Endothelial cell of umbilical vein (primary cell): ENCODE results near the gene ADNP. TPM values are rescaled to one million over a fixed set of nuclear protein-coding genes. Genes with fewer than 3 reads are reported as not detected.

Experiments
- BruUV-seq: library from RNA; stranded (reverse); fragments of 400-500 nt; replicated peaks from 2 replicates; lab custom pipeline; 2021; lab: Mats Ljungman, UMichigan
- CTCF ChIA-PET: fragments of 300-600, 350-600 bp; sonication (Branson Sonifier 250); formaldehyde crosslinking; loops from one replicate; lab custom pipeline; 2021; ENCODE audit warnings: antibody characterized with exemption, inconsistent platforms; lab: Charles Lee
- POLR2A ChIA-PET: fragments of 300-600, 350-600 bp; sonication (Branson Sonifier 250); formaldehyde crosslinking; loops from one replicate; lab custom pipeline; 2021; ENCODE audit warnings: antibody characterized with exemption, inconsistent platforms; lab: Charles Lee
- DNase-seq: peaks from one replicate; pipeline ENCODE4 v3.0.0-alpha.2; 2011; ENCODE audit warnings: low read depth, low spot score
- FAIRE-seq: peaks from 2 replicates; lab custom pipeline; 2011; peaks lifted over from hg19 to GRCh38; lab: Jason Lieb, UNC
- H2AFZ ChIP-seq: 2 replicates; pipeline ENCODE4 v1.6.0; 2012; ENCODE audit warnings: low read depth, low read length, control low read depth, inconsistent platforms
- H3K27ac ChIP-seq: 2 replicates; pipeline ENCODE4 v1.5.1; 2011; ENCODE audit warnings: low read depth, mild to moderate bottlenecking, control low read depth, low read length, moderate library complexity; ENCODE audit not compliant: insufficient read depth
- H3K27me3 ChIP-seq, 2 experiments: 2 replicates each; pipeline versions ENCODE4 v1.6.0 to v1.6.1; 2011; ENCODE audit warnings: low read length in 2 of 2, mixed read lengths in 1 of 2; ENCODE audit not compliant: control insufficient read depth in 2 of 2, insufficient read depth in 2 of 2
- H3K36me3 ChIP-seq, 2 experiments: 2 replicates in 1 of 2; 3 replicates in 1 of 2; pipeline ENCODE4 v1.5.1; 2011; ENCODE audit warnings: low read length in 2 of 2, mild to moderate bottlenecking in 1 of 2, moderate library complexity in 1 of 2; ENCODE audit not compliant: control insufficient read depth in 2 of 2, insufficient read depth in 2 of 2; ENCODE audit errors: extremely low read depth in 1 of 2
- H3K4me1 ChIP-seq: 3 replicates; pipeline ENCODE4 v1.5.1; 2011; ENCODE audit warnings: mild to moderate bottlenecking, low read length; ENCODE audit not compliant: control insufficient read depth, insufficient read depth; ENCODE audit errors: extremely low read depth
- H3K4me2 ChIP-seq: 2 replicates; pipeline ENCODE4 v1.6.1; 2011; ENCODE audit warnings: low read length, control low read depth, mixed read lengths; ENCODE audit not compliant: insufficient read depth
- H3K4me3 ChIP-seq, 3 experiments: fragments of 200-600 bp in 1 of 3; sonication (generic), shearing (Covaris generic) in 1 of 3; replicated peaks in 1 of 3; 2 replicates each; pipeline ENCODE4 v1.5.1; 2011 to 2016; ENCODE audit warnings: control low read depth in 3 of 3, low read length in 3 of 3, mild to moderate bottlenecking in 2 of 3, inconsistent platforms in 1 of 3, low read depth in 1 of 3, moderate library complexity in 1 of 3; ENCODE audit not compliant: insufficient read depth in 1 of 3
- H3K79me2 ChIP-seq: 2 replicates; pipeline ENCODE4 v1.6.0; 2012; ENCODE audit warnings: low read length, inconsistent platforms; ENCODE audit not compliant: control insufficient read depth, insufficient read depth
- H3K9ac ChIP-seq: replicated peaks from 2 replicates; pipeline ENCODE3; 2011; ENCODE audit warnings: low read length, control low read depth; ENCODE audit not compliant: insufficient read depth; ENCODE audit errors: extremely low read depth
- H3K9me1 ChIP-seq: replicated peaks from 3 replicates; pipeline ENCODE4 v1.6.0; 2011; ENCODE audit warnings: mild to moderate bottlenecking, low read length; ENCODE audit not compliant: control insufficient read depth, insufficient read depth; ENCODE audit errors: extremely low read depth
- H3K9me3 ChIP-seq: replicated peaks from 2 replicates; pipeline ENCODE4 v1.5.1; 2012; ENCODE audit warnings: low read length, inconsistent platforms; ENCODE audit not compliant: control insufficient read depth, insufficient read depth
- H4K20me1 ChIP-seq: replicated peaks from 2 replicates; pipeline ENCODE3; 2011; ENCODE audit warnings: mild to moderate bottlenecking, low read length; ENCODE audit not compliant: control insufficient read depth, insufficient read depth; ENCODE audit errors: extremely low read depth
- CTCF ChIP-seq, 2 donors: IDR thresholded peaks; 1 replicate in 1 of 2; 2 replicates in 1 of 2; pipeline ENCODE4 v1.5.1; 2011; ENCODE audit warnings: low read length in 2 of 2, mild to moderate bottlenecking in 2 of 2, moderate library complexity in 2 of 2, control low read depth in 1 of 2, inconsistent platforms in 1 of 2, low read depth in 1 of 2; ENCODE audit not compliant: insufficient read depth in 1 of 2; ENCODE audit errors: extremely low read depth in 1 of 2
- EZH2 ChIP-seq: IDR thresholded peaks from 2 replicates; pipeline ENCODE4 v1.6.1; 2012; ENCODE audit warnings: borderline replicate concordance, low read depth, mild to moderate bottlenecking, moderate library complexity, low read length, inconsistent platforms; ENCODE audit not compliant: severe bottlenecking
- FOS ChIP-seq: IDR thresholded peaks from 2 replicates; pipeline ENCODE4 v1.6.1; 2011; ENCODE audit warnings: mild to moderate bottlenecking, low read length, moderate library complexity, borderline replicate concordance; ENCODE audit not compliant: insufficient read depth
- GATA2 ChIP-seq: IDR thresholded peaks from 2 replicates; pipeline ENCODE4 v1.7.0; 2011; ENCODE audit warnings: low read depth, mild to moderate bottlenecking, moderate library complexity, mixed read lengths, low read length; ENCODE audit not compliant: insufficient read length, insufficient read depth
- JUN ChIP-seq: IDR thresholded peaks from 2 replicates; pipeline ENCODE4 v1.6.1; 2011; ENCODE audit warnings: borderline replicate concordance, low read depth; ENCODE audit not compliant: insufficient read length, insufficient read depth
- MAX ChIP-seq: IDR thresholded peaks from 2 replicates; pipeline ENCODE4 v1.6.1; 2011; ENCODE audit not compliant: insufficient read depth, insufficient read length
- MYC ChIP-seq: IDR thresholded peaks from one replicate; pipeline ENCODE4 v1.6.1; 2011; ENCODE audit warnings: mild to moderate bottlenecking, low read depth, low read length
- POLR2A ChIP-seq: IDR thresholded peaks from 2 replicates; pipeline ENCODE4 v1.6.1; 2012; ENCODE audit warnings: low read depth, mild to moderate bottlenecking, control low read depth, low read length
- POLR2AphosphoS5 ChIP-seq: IDR thresholded peaks from 2 replicates; pipeline ENCODE4 v1.6.1; 2012; ENCODE audit warnings: low read depth, mild to moderate bottlenecking, control low read depth, low read length, moderate library complexity; ENCODE audit not compliant: insufficient read depth
- dilution Hi-C: fragments of 300-500 bp; cut with MboI; formaldehyde crosslinking; loops from one replicate; pipeline ENCODE4 v1.15.0; 2019; ENCODE audit warnings: low sequenced_read_pairs; ENCODE audit not compliant: extremely low pct_ligation_motif_present
- intact Hi-C: fragments of 100-400 bp; cut with micrococcal nuclease; formaldehyde crosslinking; loops from one replicate; pipeline ENCODE4 v1.10.0; 2022
- polyA plus RNA-seq, 4 experiments: library from polyadenylated mRNA; depleted of rRNA in 3 of 4; stranded (reverse) in 3 of 4; unstranded in 1 of 4; fragments of >200 nt; gene quantifications; 2 replicates each; pipeline versions ENCODE4 v1.2.1 to v1.2.3, GENCODE V29; 2011 to 2012; ENCODE audit warnings: missing spikeins in 1 of 4
- total RNA-seq: library from RNA; stranded (reverse); gene quantifications from 2 replicates; pipeline ENCODE4 v1.2.3, GENCODE V29; 2021

ADNP gene
- total and polyA plus RNA-seq, 2 donors (not counting 3 experiments of a cell fraction or from before 2014, with no cell fraction given) = 17.8 to 66.0 TPM

- DNase-seq (no peak), FAIRE-seq (no peak)
- no peak overlapping the region for H3K27ac ChIP-seq
- CTCF ChIA-PET = no interaction called here
- no peaks in the 10 kb centered on the region for H3K36me3 ChIP-seq
- no TSS peak for BruUV-seq
- H3K79me2 ChIP-seq = no peaks in the 10 kb centered on the region
- H2AFZ ChIP-seq = no peak overlapping the region
- no peaks in the 10 kb centered on the region for H3K4me1 ChIP-seq
- no peaks in the 10 kb centered on the region for H4K20me1 ChIP-seq
- intact Hi-C loops (no loop called here), dilution Hi-C loops (no loop called here)
- no peak overlapping the region for H3K9ac ChIP-seq
- H3K4me2 ChIP-seq = no peak overlapping the region
- H3K27me3 ChIP-seq = no peaks in the 10 kb centered on the region
- POLR2A ChIA-PET = no interaction called here
- no peak overlapping the region for H3K4me3 ChIP-seq
- no peaks in the 10 kb centered on the region for H3K9me3 ChIP-seq
- no peak for TF ChIP-seq MAX
- no peak for TF ChIP-seq CTCF (IDR thresholded peaks at IDR 0.05; ENCODE audit: extremely low read depth in 1 of 2, insufficient read depth in 1 of 2, low read depth in 1 of 2, low read length in 2 of 2)
- TF ChIP-seq FOS = no peak
- no peak for TF ChIP-seq POLR2A
- TF ChIP-seq EZH2 = no peak
- no peak for TF ChIP-seq GATA2
- no peak for TF ChIP-seq POLR2AphosphoS5
- no peak for TF ChIP-seq MYC
- no peak for TF ChIP-seq JUN
- no peaks in the 10 kb centered on the region for H3K9me1 ChIP-seq
These were observed 70.2 kb downstream of the ADNP start for GRCh38 chr20:50861012-50861411.
